Left colon (tissue), 2 donors: ENCODE data around the gene ATM. TPM values are rescaled to one million over a fixed set of nuclear protein-coding genes. Genes with fewer than 3 reads are reported as not detected.
A peak's percentile ranks its signal among the peaks of the same experiment; 100 is the strongest.

Experiments used
- ATAC-seq: fragments of 200-7000 bp; cut with Tn5 transposase; one replicate; pipeline ENCODE4 v1.9.1; 2020; ENCODE audit warnings: mild to moderate bottlenecking, moderate library complexity
- DNase-seq, 2 donors: peaks; one replicate each; pipeline ENCODE4 v3.0.0-alpha.2; 2020
- intact Hi-C, 2 donors: fragments of 100-400 bp; cut with DNase I in 1 of 2; cut with micrococcal nuclease in 1 of 2; formaldehyde crosslinking; loops; one replicate each; pipeline versions ENCODE4 v1.11.2 to v1.14.0; 2022; cut with DNase I, micrococcal nuclease
- long read RNA-seq: library from polyadenylated mRNA; unstranded; transcript quantifications from one replicate; pipeline ENCODE4 v2.0.0, GENCODE V29; 2021
- total RNA-seq, 2 donors: library from RNA; stranded (reverse); fragmentation: NEBNext Ultra II Directional; extraction: Animal tissue kit (Norgen Biotek cat#: 25700); gene quantifications; one replicate each; pipeline ENCODE4 v1.2.1, GENCODE V29; 2021
- donor health status: DM: no; HTN: no; CAD: no.
- donor health status: DM: yes; HTN: yes; CAD: no.

The ATM gene
- total RNA-seq = 10 to 100 TPM; 24.3 to 33.3 TPM
- long read RNA-seq, partial matches to known transcripts = 0 of 5 reads
- long read RNA-seq, other reads (novel, unspliced or antisense) = 5 of 5 reads

GRCh38 chr11:108222574-108223347 lies at the start of gene ATM, which contains the start of gene NPAT:
TSS of gene ATM (plus strand) at chr11:108223067. CDS start at chr11:108227625, 4,558 bp downstream.
TSS of gene NPAT (minus strand) at chr11:108222638. CDS start at chr11:108222536, 102 bp downstream.
- DNase-seq (peak; percentile 99), ATAC-seq (peak; percentile 94)
- intact Hi-C loops = no loop called here

GRCh38 chr11:108177570-108177969 lies 45.3 kb upstream of the ATM start:
- DNase-seq = no peak
- intact Hi-C loops = no loop called here
- ATAC-seq = no peak

- intact Hi-C loops = no loop called here
- DNase-seq (no peak), ATAC-seq (no peak)
Measured at GRCh38 chr11:108193725-108194124, 29.1 kb upstream of the ATM start.

GRCh38 chr11:108196901-108197300 lies 26.0 kb upstream of the ATM start:
- no peak for ATAC-seq
- no peak for DNase-seq
- intact Hi-C loops = no loop called here

GRCh38 chr11:108197351-108197750 lies 25.5 kb upstream of the ATM start:
- DNase-seq = no peak
- intact Hi-C loops = no loop called here
- ATAC-seq = no peak

- ATAC-seq = no peak
- no peak for DNase-seq
- intact Hi-C loops = no loop called here
Measured at GRCh38 chr11:108198833-108199232, 24.0 kb upstream of the ATM start.

- intact Hi-C loops = no loop called here
- no peak for DNase-seq
- ATAC-seq = no peak
Measured at GRCh38 chr11:108199446-108200321, 23.2 kb upstream of the ATM start.

GRCh38 chr11:108203075-108203474 lies 19.8 kb upstream of the ATM start:
- ATAC-seq = no peak
- intact Hi-C loops = no loop called here

GRCh38 chr11:108204376-108204775 lies 18.5 kb upstream of the ATM start:
- DNase-seq = no peak
- ATAC-seq = no peak
- intact Hi-C loops = no loop called here

More at GRCh38 chr11:108203075-108203474, 19.8 kb upstream of the ATM start:
- DNase-seq = no peak

GRCh38 chr11:108204929-108205499 lies 17.9 kb upstream of the ATM start:
- intact Hi-C loops = no loop called here
- ATAC-seq (no peak), DNase-seq (no peak)

- no peak for DNase-seq
- intact Hi-C loops = no loop called here
- no peak for ATAC-seq
Measured at GRCh38 chr11:108206171-108206570, 16.7 kb upstream of the ATM start.

- intact Hi-C loops = no loop called here
- ATAC-seq (no peak), DNase-seq (no peak)
Measured at GRCh38 chr11:108206969-108207682, 15.7 kb upstream of the ATM start.

GRCh38 chr11:108207683-108208060 lies 15.2 kb upstream of the ATM start:
- no peak for ATAC-seq
- intact Hi-C loops = no loop called here

GRCh38 chr11:108210441-108210840 lies 12.4 kb upstream of the ATM start:
- ATAC-seq (no peak), DNase-seq (no peak)
- intact Hi-C loops = no loop called here

More at GRCh38 chr11:108207683-108208060, 15.2 kb upstream of the ATM start:
- no peak for DNase-seq

- ATAC-seq (no peak), DNase-seq (no peak)
- intact Hi-C loops = no loop called here
Measured at GRCh38 chr11:108213784-108214183, 9.1 kb upstream of the ATM start.

GRCh38 chr11:108216988-108217387 lies 5.9 kb upstream of the ATM start:
- DNase-seq (no peak), ATAC-seq (no peak)
- intact Hi-C loops = no loop called here

GRCh38 chr11:108218455-108218854 lies 4.4 kb upstream of the ATM start:
- no peak for DNase-seq
- no peak for ATAC-seq
- intact Hi-C loops = no loop called here

- ATAC-seq (no peak), DNase-seq (no peak)
- intact Hi-C loops = no loop called here
Measured at GRCh38 chr11:108218912-108219783, 3.7 kb upstream of the ATM start.
